Measurements from ENCODE around the gene TDRD15. TPM values are rescaled to one million over a fixed set of nuclear protein-coding genes. Genes with fewer than 3 reads are reported as not detected.
"Not testable (repeated sequence)": the region's sequence is repeated elsewhere in the genome, so short reads cannot be mapped to it uniquely, and the experiment has no call there.

The TDRD15 gene
- total and polyA plus RNA-seq, 2 of the 13 experiments (the other 11 are each of a cell fraction or from before 2014, with no cell fraction given) = 0.12 to 0.29 TPM

DNA sequence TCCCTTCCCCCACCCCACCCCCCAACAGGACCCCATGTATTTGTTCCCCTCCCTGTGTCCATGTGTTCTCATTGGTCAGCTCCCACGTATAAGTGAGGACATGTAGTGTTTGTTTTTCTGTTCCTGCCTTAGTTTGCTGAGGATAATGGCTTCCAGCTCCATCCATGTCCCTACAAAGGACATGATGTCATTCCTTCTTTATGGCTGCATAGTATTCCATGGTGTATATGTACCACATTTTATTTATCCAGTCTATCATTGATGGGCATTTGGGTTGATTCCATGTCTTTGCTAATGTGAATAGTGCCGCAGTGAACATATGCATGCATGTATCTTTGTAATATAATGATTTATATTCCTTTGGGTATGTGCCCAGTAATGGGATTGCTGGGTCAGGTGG is 27.5 kb downstream of the TDRD15 start:
- H3K4me3 ChIP-seq (replicated peaks in 1 of 3; ENCODE audit: insufficient read depth in 1 of 3, low read depth in 2 of 3, low read length in 3 of 3); ATAC-seq; intact Hi-C loops (cut with micrococcal nuclease; ENCODE audit: unreplicated experiment); DNase-seq (ENCODE audit: low spot score); H3K9ac ChIP-seq (ENCODE audit: insufficient read depth, low read depth, low read length); H3K36me3 ChIP-seq (replicated peaks in 1 of 2; ENCODE audit: control insufficient read depth in 1 of 2, insufficient read depth in 2 of 2, low read length in 2 of 2); H3K27me3 ChIP-seq (ENCODE audit: control insufficient read depth in 1 of 2, insufficient read depth in 2 of 2, low read length in 2 of 2); H4K20me1 ChIP-seq (ENCODE audit: insufficient read depth, low read length); POLR2A ChIA-PET; H3K9me3 ChIP-seq (ENCODE audit: low read length); H3K79me2 ChIP-seq (ENCODE audit: insufficient read depth, low read length); BruUV-seq (replicated peaks); H3K27ac ChIP-seq (ENCODE audit: extremely low read length, insufficient read depth, low read length); CTCF ChIA-PET (ENCODE audit: low intra/inter-chr PET ratio, low total read pairs); FAIRE-seq; H3K4me2 ChIP-seq (ENCODE audit: low read depth, low read length); H2AFZ ChIP-seq (ENCODE audit: low read length); TF ChIP-seq ATF7 (CRISPR knock-in tag; IDR thresholded peaks at IDR 0.05): not testable (repeated sequence)
- H3K4me1 ChIP-seq (ENCODE audit: insufficient read depth, low read length) = peaks cover 33% of the 10 kb centered on the region
- in situ Hi-C loops (cut with HindIII; ENCODE audit: extremely low pct_ligation_motif_present, low pct_unique_long_range_greater_than_20kb) = loop anchor here (25.0 kb wide), 1 partner anchor 364 kb away; no protein-coding TSS in a partner anchor
- WGBS (ENCODE audit: low lambda C conversion rate) = 51% methylated on average over 2 of the region's 2 CpGs
- peak; percentile 61; the same call in 1 of the 2 replicates for TF ChIP-seq ATF7 (IDR thresholded peaks at IDR 0.05)

DNA sequence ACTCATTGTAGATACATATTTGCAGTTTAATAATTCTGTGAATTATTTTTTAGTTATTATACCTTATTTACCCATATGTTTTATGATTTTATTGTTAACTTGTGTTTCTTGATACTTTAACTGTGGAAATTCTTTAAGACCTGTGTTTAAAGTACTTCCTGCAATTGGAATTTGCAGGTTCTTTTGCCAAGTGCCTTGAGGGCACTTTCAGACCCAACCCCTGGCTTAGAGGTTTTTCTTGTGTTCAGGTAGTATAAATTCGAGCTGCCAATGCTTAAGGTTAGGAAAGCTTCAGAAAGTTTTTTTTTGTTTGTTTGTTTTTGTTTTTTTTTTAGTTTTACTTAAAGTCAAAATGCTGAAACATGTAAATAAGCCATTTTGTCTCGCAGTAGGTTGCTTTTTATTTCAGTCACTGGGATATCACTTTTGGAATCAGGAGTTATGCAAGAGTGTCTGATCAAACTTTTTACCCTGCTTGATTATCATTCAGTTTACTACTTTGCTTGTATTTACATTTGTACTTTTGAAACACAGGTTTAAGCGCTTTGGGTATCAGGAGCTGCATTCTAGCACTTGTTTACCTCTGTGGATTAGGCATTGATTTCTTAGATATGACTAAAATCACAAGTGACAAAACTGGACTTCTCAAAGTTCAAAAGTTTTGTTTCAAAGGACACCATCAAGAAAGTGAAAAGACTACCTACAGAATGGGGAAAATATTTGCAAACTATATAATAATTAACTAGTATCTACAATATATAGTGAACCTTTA is 31.8 kb downstream of the TDRD15 start:
- DNase-seq (ENCODE audit: low spot score) (peak; percentile 73), FAIRE-seq (no peak), ATAC-seq (peak; percentile 95)
- in situ Hi-C loops (cut with HindIII; ENCODE audit: extremely low pct_ligation_motif_present, low pct_unique_long_range_greater_than_20kb) (loop anchor here (25.0 kb wide), 1 partner anchor 368 kb away; no protein-coding TSS in a partner anchor), intact Hi-C loops (cut with micrococcal nuclease; ENCODE audit: unreplicated experiment) (no loop called here)
- Histone ChIP-seq H3K4me3 (replicated peaks in 1 of 3; ENCODE audit: insufficient read depth in 1 of 3, low read depth in 2 of 3, low read length in 3 of 3) (peak overlapping the region in 2 of 3 experiments; percentile 12 to 32; a peak in 2 of 6 replicates), H3K27ac (ENCODE audit: extremely low read length, insufficient read depth, low read length) (peak overlapping the region; percentile 55), H3K27me3 (ENCODE audit: control insufficient read depth in 1 of 2, insufficient read depth in 2 of 2, low read length in 2 of 2) (no peaks in the 10 kb centered on the region), H3K4me2 (ENCODE audit: low read depth, low read length) (peak overlapping the region; percentile 71), H3K9me3 (ENCODE audit: low read length) (no peaks in the 10 kb centered on the region), H3K36me3 (replicated peaks in 1 of 2; ENCODE audit: control insufficient read depth in 1 of 2, insufficient read depth in 2 of 2, low read length in 2 of 2) (no peaks in the 10 kb centered on the region), H3K79me2 (ENCODE audit: insufficient read depth, low read length) (no peaks in the 10 kb centered on the region), H3K4me1 (ENCODE audit: insufficient read depth, low read length) (peaks cover 41% of the 10 kb centered on the region), H4K20me1 (ENCODE audit: insufficient read depth, low read length) (no peaks in the 10 kb centered on the region), H2AFZ (ENCODE audit: low read length) (no peak overlapping the region), H3K9ac (ENCODE audit: insufficient read depth, low read depth, low read length) (no peak overlapping the region)
- ChIA-PET POLR2A (interaction anchor here (1.0 to 1.8 kb wide), 3 partner anchors 113 to 119 kb away, joined by 3 to 6 read pairs (median 4); no protein-coding TSS in a partner anchor), CTCF (ENCODE audit: low intra/inter-chr PET ratio, low total read pairs) (no interaction called here)
- WGBS (ENCODE audit: low lambda C conversion rate) = 1% methylated on average over 3 of the region's 3 CpGs
- no TSS peak for BruUV-seq (replicated peaks)
- TF ChIP-seq SAP130 (CRISPR knock-in tag; IDR thresholded peaks at IDR 0.05; ENCODE audit: low read depth) (peak; percentile 43), MLLT10 (CRISPR knock-in tag; IDR thresholded peaks at IDR 0.05) (no peak), ZNF230 (CRISPR knock-in tag; IDR thresholded peaks at IDR 0.05) (no peak), ZSCAN20 (CRISPR knock-in tag; IDR thresholded peaks at IDR 0.05; ENCODE audit: borderline replicate concordance) (no peak; the same call in 1 of the 2 replicates), NPAS2 (CRISPR knock-in tag; IDR thresholded peaks at IDR 0.05; ENCODE audit: borderline replicate concordance) (no peak), IRF1 (CRISPR knock-in tag; IDR thresholded peaks at IDR 0.05; ENCODE audit: low read depth) (no peak; the same call in 1 of the 2 replicates), ZNF567 (CRISPR knock-in tag; IDR thresholded peaks at IDR 0.05; ENCODE audit: borderline replicate concordance) (no peak), JDP2 (CRISPR knock-in tag; IDR thresholded peaks at IDR 0.05; ENCODE audit: borderline replicate concordance) (no peak; the same call in 1 of the 2 replicates), ZNF253 (CRISPR knock-in tag; IDR thresholded peaks at IDR 0.05; ENCODE audit: borderline replicate concordance) (no peak), ZNF7 (CRISPR knock-in tag; IDR thresholded peaks at IDR 0.05) (no peak), ZNF329 (CRISPR knock-in tag; IDR thresholded peaks at IDR 0.05; ENCODE audit: low read depth) (no peak), NCOA2 (CRISPR knock-in tag; IDR thresholded peaks at IDR 0.05) (peak; percentile 90)
- TF ChIP-seq, protein P1, sequence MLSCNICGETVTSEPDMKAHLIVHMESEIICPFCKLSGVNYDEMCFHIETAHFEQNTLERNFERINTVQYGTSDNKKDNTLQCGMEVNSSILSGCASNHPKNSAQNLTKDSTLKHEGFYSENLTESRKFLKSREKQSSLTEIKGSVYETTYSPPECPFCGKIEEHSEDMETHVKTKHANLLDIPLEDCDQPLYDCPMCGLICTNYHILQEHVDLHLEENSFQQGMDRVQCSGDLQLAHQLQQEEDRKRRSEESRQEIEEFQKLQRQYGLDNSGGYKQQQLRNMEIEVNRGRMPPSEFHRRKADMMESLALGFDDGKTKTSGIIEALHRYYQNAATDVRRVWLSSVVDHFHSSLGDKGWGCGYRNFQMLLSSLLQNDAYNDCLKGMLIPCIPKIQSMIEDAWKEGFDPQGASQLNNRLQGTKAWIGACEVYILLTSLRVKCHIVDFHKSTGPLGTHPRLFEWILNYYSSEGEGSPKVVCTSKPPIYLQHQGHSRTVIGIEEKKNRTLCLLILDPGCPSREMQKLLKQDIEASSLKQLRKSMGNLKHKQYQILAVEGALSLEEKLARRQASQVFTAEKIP (CRISPR knock-in tag; IDR thresholded peaks at IDR 0.05; ENCODE audit: borderline replicate concordance) = no peak

Measured in HepG2 (cell line).